ENCODE results near the gene CPNE5.

CPNE5 gene

GRCh38 chr6:36833182-36833789, 6.0 kb downstream of the CPNE5 start:
- no peaks in the 10 kb centered on the region for H3K36me3 ChIP-seq (ENCODE audit: insufficient read depth, low read length)
- H3K4me3 ChIP-seq (ENCODE audit: low read length): no peak overlapping the region
- peaks cover 36% of the 10 kb centered on the region for H3K27me3 ChIP-seq (ENCODE audit: insufficient read depth, low read length)
- WGBS: 96% methylated on average over 7 of the region's 7 CpGs
- peaks cover 4% of the 10 kb centered on the region; the same call in 1 of the 2 replicates for H3K4me1 ChIP-seq (ENCODE audit: insufficient read depth, low read length)
- no peak overlapping the region for H3K27ac ChIP-seq (ENCODE audit: low read depth, low read length)
- H3K9ac ChIP-seq (ENCODE audit: low read depth, low read length): no peak overlapping the region
- H3K9me3 ChIP-seq (ENCODE audit: insufficient read depth, low read depth, low read length): peaks cover 4% of the 10 kb centered on the region; the same call in 1 of the 2 replicates

DNA sequence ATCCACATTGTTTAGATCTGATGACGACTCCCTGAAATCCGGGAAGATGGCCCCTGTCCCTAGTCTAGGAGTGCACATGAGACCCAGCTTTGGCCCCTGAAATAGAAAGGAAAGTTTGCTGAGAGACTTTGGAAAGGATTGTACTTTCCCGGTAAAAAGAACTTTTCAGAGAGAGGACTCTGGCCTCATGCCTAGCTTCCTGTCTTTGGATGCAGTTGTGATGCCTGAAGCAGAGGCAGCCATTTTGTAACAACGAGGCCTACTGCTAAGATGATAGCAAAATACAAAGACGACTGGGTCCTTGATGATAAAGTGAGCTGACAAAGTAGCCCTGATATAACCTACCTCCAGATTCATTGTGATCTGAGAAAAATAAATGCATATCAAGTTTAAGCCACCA, 6.9 kb downstream of the CPNE5 start:
- H3K36me3 ChIP-seq (ENCODE audit: insufficient read depth, low read length): no peaks in the 10 kb centered on the region
- no peak overlapping the region for H3K27ac ChIP-seq (ENCODE audit: low read depth, low read length)
- H3K27me3 ChIP-seq (ENCODE audit: insufficient read depth, low read length): peaks cover 26% of the 10 kb centered on the region
- peaks cover 4% of the 10 kb centered on the region; the same call in 1 of the 2 replicates for H3K4me1 ChIP-seq (ENCODE audit: insufficient read depth, low read length)
- peaks cover 4% of the 10 kb centered on the region; the same call in 1 of the 2 replicates for H3K9me3 ChIP-seq (ENCODE audit: insufficient read depth, low read depth, low read length)
- H3K4me3 ChIP-seq (ENCODE audit: low read length): no peak overlapping the region
- WGBS: 94% methylated on average over 5 of the region's 5 CpGs
- no peak overlapping the region for H3K9ac ChIP-seq (ENCODE audit: low read depth, low read length)

DNA sequence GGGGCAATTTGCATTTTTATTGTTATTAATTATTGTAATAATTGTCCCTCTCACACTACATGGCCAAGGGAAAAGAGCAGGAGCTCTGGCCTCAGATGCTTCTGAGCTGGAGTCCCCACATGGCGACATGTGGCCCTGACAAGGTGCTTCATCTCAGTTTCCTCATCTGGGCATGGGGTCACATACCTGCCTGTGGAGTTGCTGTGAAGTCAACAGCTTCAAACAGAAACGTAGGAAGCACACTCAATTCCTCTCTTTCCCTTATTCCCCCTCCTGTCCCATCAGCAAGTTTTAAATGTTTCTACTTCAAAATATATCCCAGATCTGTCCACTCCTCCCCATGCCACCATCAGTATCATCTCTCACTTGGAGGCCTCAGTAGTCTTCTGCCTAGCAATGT, 8.7 kb downstream of the CPNE5 start:
- WGBS: 76% methylated on average over 2 of the region's 2 CpGs
- no peak overlapping the region for H3K4me3 ChIP-seq (ENCODE audit: low read length)

GRCh38 chr6:36829919-36830544, 9.2 kb downstream of the CPNE5 start:
- WGBS: 81% methylated on average over 11 of the region's 11 CpGs
- Histone ChIP-seq H3K36me3 (ENCODE audit: insufficient read depth, low read length) (no peaks in the 10 kb centered on the region), H3K4me3 (ENCODE audit: low read length) (no peak overlapping the region), H3K9me3 (ENCODE audit: insufficient read depth, low read depth, low read length) (peaks cover 4% of the 10 kb centered on the region; the same call in 1 of the 2 replicates), H3K27ac (ENCODE audit: low read depth, low read length) (no peak overlapping the region), H3K9ac (ENCODE audit: low read depth, low read length) (no peak overlapping the region), H3K27me3 (ENCODE audit: insufficient read depth, low read length) (peaks cover 3% of the 10 kb centered on the region), H3K4me1 (ENCODE audit: insufficient read depth, low read length) (peaks cover 2% of the 10 kb centered on the region; the same call in 1 of the 2 replicates)

More for the DNA sequence above, 8.7 kb downstream of the CPNE5 start:
- Histone ChIP-seq H3K36me3 (ENCODE audit: insufficient read depth, low read length) (no peaks in the 10 kb centered on the region), H3K9me3 (ENCODE audit: insufficient read depth, low read depth, low read length) (peaks cover 4% of the 10 kb centered on the region; the same call in 1 of the 2 replicates), H3K4me1 (ENCODE audit: insufficient read depth, low read length) (peaks cover 4% of the 10 kb centered on the region; the same call in 1 of the 2 replicates), H3K27me3 (ENCODE audit: insufficient read depth, low read length) (peaks cover 9% of the 10 kb centered on the region), H3K9ac (ENCODE audit: low read depth, low read length) (no peak overlapping the region), H3K27ac (ENCODE audit: low read depth, low read length) (no peak overlapping the region)

DNA sequence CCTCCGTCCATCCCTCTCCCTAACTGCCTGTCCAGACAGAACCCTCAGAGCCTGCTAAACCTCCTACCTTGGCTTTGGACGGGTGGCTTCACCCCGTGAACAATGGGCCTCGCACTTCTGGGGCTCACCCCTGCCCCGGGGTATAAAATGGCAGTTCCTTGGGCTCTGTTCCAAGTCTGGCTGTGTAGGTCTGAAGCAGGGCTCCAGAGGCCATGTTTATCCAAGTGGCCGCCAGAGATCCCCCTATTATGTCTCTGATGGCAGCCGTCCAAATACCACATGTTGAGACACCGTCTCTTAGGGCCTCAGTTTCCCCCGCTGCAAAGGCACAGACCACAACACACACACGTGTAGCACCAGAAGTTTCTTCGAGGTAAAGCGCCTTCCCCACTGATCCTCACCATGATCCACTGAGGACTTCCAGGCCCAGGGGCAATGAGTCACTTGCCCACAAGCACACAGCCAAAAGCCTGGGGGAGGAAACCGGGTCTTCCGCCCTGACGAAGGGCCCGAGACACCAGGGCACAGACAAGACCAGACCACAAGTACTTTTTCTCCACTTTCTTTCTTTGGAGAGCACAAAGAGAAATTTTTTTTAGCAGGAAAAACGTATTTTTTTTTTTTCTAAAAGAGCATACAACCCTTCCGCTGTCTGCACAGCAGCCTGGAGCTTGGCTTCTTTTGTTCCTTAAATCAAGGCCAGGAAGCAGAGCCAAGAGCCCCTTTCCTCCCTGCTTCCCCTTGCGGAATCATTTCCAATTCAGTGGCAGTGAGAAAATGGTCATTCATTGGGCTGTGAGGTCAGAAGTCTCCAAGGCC, 11.8 kb downstream of the CPNE5 start:
- Histone ChIP-seq H3K4me1 (ENCODE audit: insufficient read depth, low read length) (no peaks in the 10 kb centered on the region), H3K27me3 (ENCODE audit: insufficient read depth, low read length) (no peaks in the 10 kb centered on the region), H3K9ac (ENCODE audit: low read depth, low read length) (no peak overlapping the region), H3K36me3 (ENCODE audit: insufficient read depth, low read length) (no peaks in the 10 kb centered on the region), H3K27ac (ENCODE audit: low read depth, low read length) (no peak overlapping the region), H3K9me3 (ENCODE audit: insufficient read depth, low read depth, low read length) (no peaks in the 10 kb centered on the region), H3K4me3 (ENCODE audit: low read length) (no peak overlapping the region)
- 86% methylated on average over 19 of the region's 19 CpGs for WGBS

DNA sequence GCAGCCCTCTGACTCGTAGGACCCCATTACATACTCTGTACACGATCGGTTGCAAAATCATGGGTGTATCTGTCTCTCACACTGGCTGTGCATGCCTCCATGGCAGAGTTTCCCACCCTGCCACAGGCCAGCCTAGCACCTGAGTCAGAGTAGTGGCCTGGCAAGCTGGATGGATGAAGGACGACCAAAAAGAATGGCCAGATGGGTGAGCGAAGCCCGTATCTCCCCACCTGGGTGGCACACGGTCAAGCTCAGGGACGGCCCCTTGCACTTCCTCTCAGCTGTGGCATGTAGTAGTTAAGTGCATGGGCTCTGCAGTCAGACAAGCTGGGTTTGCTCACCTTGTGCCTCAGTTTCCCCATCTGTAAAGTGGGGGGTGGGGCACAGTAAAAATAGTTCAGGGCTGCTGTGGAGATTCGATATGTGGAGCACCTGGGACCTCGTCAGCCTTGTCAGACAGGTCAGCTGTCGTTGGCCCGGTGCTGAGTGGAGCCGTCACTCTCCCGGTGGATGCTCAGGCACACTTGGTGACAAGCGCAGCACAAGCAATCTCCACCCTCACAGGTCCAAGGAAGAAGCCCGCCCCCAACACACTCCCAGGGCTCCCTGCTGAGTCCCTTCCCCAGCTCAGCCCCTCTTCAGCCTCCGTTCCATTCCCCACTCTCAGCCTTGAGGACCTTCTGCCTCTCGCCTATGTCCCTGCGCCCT, 12.6 kb downstream of the CPNE5 start:
- Histone ChIP-seq H3K4me1 (ENCODE audit: insufficient read depth, low read length) (no peaks in the 10 kb centered on the region; the same call in 1 of the 2 replicates), H3K4me3 (ENCODE audit: low read length) (no peak overlapping the region), H3K36me3 (ENCODE audit: insufficient read depth, low read length) (no peaks in the 10 kb centered on the region), H3K27ac (ENCODE audit: low read depth, low read length) (no peak overlapping the region), H3K27me3 (ENCODE audit: insufficient read depth, low read length) (no peaks in the 10 kb centered on the region), H3K9me3 (ENCODE audit: insufficient read depth, low read depth, low read length) (no peaks in the 10 kb centered on the region), H3K9ac (ENCODE audit: low read depth, low read length) (no peak overlapping the region)
- 90% methylated on average over 19 of the region's 19 CpGs for WGBS

- H3K9me3 ChIP-seq (ENCODE audit: insufficient read depth, low read depth, low read length): no peaks in the 10 kb centered on the region
- no peak overlapping the region for H3K27ac ChIP-seq (ENCODE audit: low read depth, low read length)
- 81% methylated on average over 8 of the region's 8 CpGs for WGBS
- H3K9ac ChIP-seq (ENCODE audit: low read depth, low read length): no peak overlapping the region
- H3K27me3 ChIP-seq (ENCODE audit: insufficient read depth, low read length): no peaks in the 10 kb centered on the region
- no peaks in the 10 kb centered on the region for H3K36me3 ChIP-seq (ENCODE audit: insufficient read depth, low read length)
- no peak overlapping the region for H3K4me3 ChIP-seq (ENCODE audit: low read length)
- H3K4me1 ChIP-seq (ENCODE audit: insufficient read depth, low read length): peaks cover 4% of the 10 kb centered on the region; the same call in 1 of the 2 replicates
These were observed 13.2 kb downstream of the CPNE5 start for GRCh38 chr6:36825994-36826393.

DNA sequence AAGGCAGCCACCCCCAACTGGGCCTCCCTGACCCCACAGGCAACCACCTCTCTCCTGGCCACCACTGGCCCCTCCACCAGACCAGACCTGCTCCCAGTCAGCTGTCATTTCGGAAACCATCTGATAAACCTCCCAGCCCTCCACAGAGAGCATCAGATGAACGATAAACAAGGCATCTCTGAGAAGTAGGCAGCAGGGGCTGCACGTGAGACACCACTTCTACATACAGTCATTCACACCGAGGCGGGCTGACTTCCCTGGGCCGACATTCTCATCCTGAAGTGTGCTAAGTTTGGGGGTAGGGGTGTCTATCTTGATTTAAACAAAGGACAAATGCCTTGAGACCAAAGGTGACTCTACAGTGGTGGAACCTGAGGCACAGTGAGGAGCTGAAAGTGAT, 13.8 kb downstream of the CPNE5 start:
- peaks cover 10% of the 10 kb centered on the region; the same call in 1 of the 2 replicates for H3K4me1 ChIP-seq (ENCODE audit: insufficient read depth, low read length)
- H3K9me3 ChIP-seq (ENCODE audit: insufficient read depth, low read depth, low read length): no peaks in the 10 kb centered on the region
- H3K27me3 ChIP-seq (ENCODE audit: insufficient read depth, low read length): no peaks in the 10 kb centered on the region
- H3K36me3 ChIP-seq (ENCODE audit: insufficient read depth, low read length): no peaks in the 10 kb centered on the region
- H3K27ac ChIP-seq (ENCODE audit: low read depth, low read length): no peak overlapping the region
- WGBS: 92% methylated on average over 6 of the region's 6 CpGs
- H3K4me3 ChIP-seq (ENCODE audit: low read length): no peak overlapping the region
- H3K9ac ChIP-seq (ENCODE audit: low read depth, low read length): no peak overlapping the region

- no peak overlapping the region for H3K27ac ChIP-seq (ENCODE audit: low read depth, low read length)
- H3K27me3 ChIP-seq (ENCODE audit: insufficient read depth, low read length): no peaks in the 10 kb centered on the region
- H3K4me1 ChIP-seq (ENCODE audit: insufficient read depth, low read length): peaks cover 10% of the 10 kb centered on the region; the same call in 1 of the 2 replicates
- H3K9me3 ChIP-seq (ENCODE audit: insufficient read depth, low read depth, low read length): no peaks in the 10 kb centered on the region
- no peak overlapping the region for H3K9ac ChIP-seq (ENCODE audit: low read depth, low read length)
- WGBS: 89% methylated on average over 7 of the region's 7 CpGs
- H3K4me3 ChIP-seq (ENCODE audit: low read length): no peak overlapping the region
- H3K36me3 ChIP-seq (ENCODE audit: insufficient read depth, low read length): no peaks in the 10 kb centered on the region
These were observed 15.0 kb downstream of the CPNE5 start for GRCh38 chr6:36824253-36824652.

DNA sequence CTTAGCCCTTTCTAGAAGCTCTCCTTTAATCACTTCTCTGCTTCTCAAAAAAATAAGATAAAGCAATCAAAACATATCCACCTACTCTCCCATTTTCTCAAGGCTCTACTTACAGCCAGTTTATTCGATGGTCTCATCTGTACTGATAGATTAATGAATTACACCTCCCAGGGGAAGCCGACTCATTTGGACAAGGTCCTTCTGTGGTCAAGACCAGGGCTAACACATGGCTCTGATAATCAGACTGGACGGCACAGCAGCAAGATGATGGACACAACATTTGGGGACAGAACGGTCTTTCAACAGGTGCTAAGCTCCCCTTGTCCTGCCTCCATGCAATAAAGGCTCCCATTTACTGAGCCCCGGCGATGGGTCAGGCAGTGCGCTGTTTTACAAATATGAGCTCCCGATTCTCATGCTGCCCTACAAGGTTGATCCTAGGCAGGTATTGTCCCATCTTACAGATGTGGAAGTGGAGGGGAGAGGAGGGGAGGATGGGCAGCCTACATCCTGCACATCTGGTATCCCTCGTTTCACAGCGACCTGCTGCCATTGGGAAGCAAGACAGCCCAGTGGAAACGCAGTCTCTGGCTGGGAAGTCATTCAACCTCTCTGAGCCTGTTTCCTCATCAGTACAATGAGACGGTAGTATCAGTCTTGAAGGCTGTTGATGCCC, 15.7 kb downstream of the CPNE5 start:
- H3K36me3 ChIP-seq (ENCODE audit: insufficient read depth, low read length): no peaks in the 10 kb centered on the region
- H3K27me3 ChIP-seq (ENCODE audit: insufficient read depth, low read length): no peaks in the 10 kb centered on the region
- no peaks in the 10 kb centered on the region for H3K9me3 ChIP-seq (ENCODE audit: insufficient read depth, low read depth, low read length)
- no peak overlapping the region for H3K4me3 ChIP-seq (ENCODE audit: low read length)
- no peak overlapping the region for H3K9ac ChIP-seq (ENCODE audit: low read depth, low read length)
- 93% methylated on average over 12 of the region's 12 CpGs for WGBS
- H3K27ac ChIP-seq (ENCODE audit: low read depth, low read length): no peak overlapping the region
- peaks cover 10% of the 10 kb centered on the region; the same call in 1 of the 2 replicates for H3K4me1 ChIP-seq (ENCODE audit: insufficient read depth, low read length)
